Measurements from ENCODE around the gene DNAH2. TPM values are rescaled to one million over a fixed set of nuclear protein-coding genes. Genes with fewer than 3 reads are reported as not detected.
"Not testable (repeated sequence)": the region's sequence is repeated elsewhere in the genome, so short reads cannot be mapped to it uniquely, and the experiment has no call there.

Gene DNAH2
- total and polyA plus RNA-seq, 7 donors = under 0.01 to 0.36 (median 0.30) TPM; not detected in 3

GRCh38 chr17:7809086-7809790, 91.7 kb downstream of the DNAH2 start:
- Histone ChIP-seq H3K4me1 (no peaks in the 10 kb centered on the region), H3K27me3 (peaks cover 0 to 10% (median 0%) of the 10 kb centered on the region in 3 donors), H3K36me3 (no peaks in the 10 kb centered on the region), H3K27ac (no peak overlapping the region), H3K9me3 (no peaks in the 10 kb centered on the region), H3K4me3 (no peak overlapping the region)
- 72% methylated on average over 11 of the region's 11 CpGs for WGBS, 2 donors
- TF ChIP-seq CTCF (IDR thresholded peaks at IDR 0.05) = no peak
- no peak for TF ChIP-seq POLR2A (IDR thresholded peaks at IDR 0.05)
- TF ChIP-seq POLR2AphosphoS5 (IDR thresholded peaks at IDR 0.05) = no peak
- no peak for TF ChIP-seq EP300 (IDR thresholded peaks at IDR 0.05)
- intact Hi-C loops (cut with DNase I) = no loop called here
- DNase-seq = no peak

- H3K27me3 ChIP-seq; H3K4me3 ChIP-seq; H3K27ac ChIP-seq; intact Hi-C loops (cut with DNase I); DNase-seq; H3K9me3 ChIP-seq; H3K4me1 ChIP-seq; H3K36me3 ChIP-seq: not testable (repeated sequence)
- WGBS, 2 donors = 80 to 85% methylated on average over 9 of the region's 9 CpGs
Observed at GRCh38 chr17:7809791-7810343, 92.3 kb downstream of the DNAH2 start.

GRCh38 chr17:7811251-7811650, 93.7 kb downstream of the DNAH2 start:
- Histone ChIP-seq H3K9me3 (no peaks in the 10 kb centered on the region), H3K4me1 (no peaks in the 10 kb centered on the region), H3K27me3 (peaks cover 0 to 5% (median 0%) of the 10 kb centered on the region in 3 donors), H3K4me3 (no peak overlapping the region), H3K27ac (no peak overlapping the region), H3K36me3 (no peaks in the 10 kb centered on the region)
- TF ChIP-seq EP300 (IDR thresholded peaks at IDR 0.05) (no peak), POLR2A (IDR thresholded peaks at IDR 0.05) (no peak), CTCF (IDR thresholded peaks at IDR 0.05) (no peak), POLR2AphosphoS5 (IDR thresholded peaks at IDR 0.05) (no peak)
- DNase-seq = no peak
- intact Hi-C loops (cut with DNase I) = no loop called here
- WGBS, 2 donors = 82 to 90% methylated on average over 3 of the region's 3 CpGs

- Histone ChIP-seq H3K36me3 (no peaks in the 10 kb centered on the region), H3K9me3 (no peaks in the 10 kb centered on the region), H3K4me1 (no peaks in the 10 kb centered on the region), H3K27me3 (no peaks in the 10 kb centered on the region), H3K4me3 (no peak overlapping the region), H3K27ac (no peak overlapping the region)
- TF ChIP-seq POLR2AphosphoS5 (IDR thresholded peaks at IDR 0.05) (no peak), POLR2A (IDR thresholded peaks at IDR 0.05) (no peak), EP300 (IDR thresholded peaks at IDR 0.05) (no peak), CTCF (IDR thresholded peaks at IDR 0.05) (no peak)
- intact Hi-C loops (cut with DNase I) = no loop called here
- 93 to 95% methylated on average over 5 of the region's 5 CpGs for WGBS, 2 donors
- no peak for DNase-seq
Observed at GRCh38 chr17:7814969-7815368, 97.4 kb downstream of the DNAH2 start.

GRCh38 chr17:7816926-7817642, 99.5 kb downstream of the DNAH2 start:
- Histone ChIP-seq H3K27ac (no peak overlapping the region), H3K4me3 (no peak overlapping the region), H3K4me1 (no peaks in the 10 kb centered on the region), H3K27me3 (no peaks in the 10 kb centered on the region), H3K36me3 (no peaks in the 10 kb centered on the region), H3K9me3 (no peaks in the 10 kb centered on the region)
- 85 to 93% methylated on average over 10 of the region's 10 CpGs for whole genome bisulfite sequencing, 2 donors
- intact Hi-C loops (cut with DNase I) = no loop called here
- no peak for TF ChIP-seq POLR2AphosphoS5 (IDR thresholded peaks at IDR 0.05)
- no peak for TF ChIP-seq EP300 (IDR thresholded peaks at IDR 0.05)
- no peak for TF ChIP-seq CTCF (IDR thresholded peaks at IDR 0.05)
- no peak for TF ChIP-seq POLR2A (IDR thresholded peaks at IDR 0.05)
- no peak for DNase-seq

All from sigmoid colon (tissue), 7 donors.